GM21619 (cell line): ENCODE measurements around the gene CNTNAP2.
"Not testable (repeated sequence)": the region's sequence is repeated elsewhere in the genome, so short reads cannot be mapped to it uniquely, and the experiment has no call there.

Experiments used
- ATAC-seq: cut with Tn5 transposase; IDR thresholded peaks from one replicate; pipeline ENCODE4 v1.9.1; 2021; ENCODE audit not compliant: unreplicated experiment

CNTNAP2 gene

DNA sequence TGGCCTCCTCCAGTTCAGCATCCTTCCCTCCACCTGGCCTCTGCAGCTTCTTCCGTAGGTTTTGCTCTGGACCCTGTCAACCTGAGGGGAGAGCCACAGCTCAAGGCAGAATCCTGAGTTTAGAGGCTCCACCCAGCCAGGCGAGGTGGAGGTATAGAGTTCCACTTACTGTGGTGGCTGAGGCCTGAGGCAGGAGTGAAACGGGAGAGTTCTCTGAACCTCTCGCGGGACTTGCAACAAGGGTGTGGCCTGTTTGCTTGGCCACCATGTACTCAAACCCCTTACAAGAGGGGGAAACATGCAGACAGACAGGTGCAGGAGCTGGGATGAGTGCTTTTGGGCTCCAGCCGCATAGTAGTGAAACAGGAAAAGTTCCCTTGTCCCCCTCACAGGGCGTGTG, 2320.0 kb downstream of the CNTNAP2 start:
- no peak for ATAC-seq

DNA sequence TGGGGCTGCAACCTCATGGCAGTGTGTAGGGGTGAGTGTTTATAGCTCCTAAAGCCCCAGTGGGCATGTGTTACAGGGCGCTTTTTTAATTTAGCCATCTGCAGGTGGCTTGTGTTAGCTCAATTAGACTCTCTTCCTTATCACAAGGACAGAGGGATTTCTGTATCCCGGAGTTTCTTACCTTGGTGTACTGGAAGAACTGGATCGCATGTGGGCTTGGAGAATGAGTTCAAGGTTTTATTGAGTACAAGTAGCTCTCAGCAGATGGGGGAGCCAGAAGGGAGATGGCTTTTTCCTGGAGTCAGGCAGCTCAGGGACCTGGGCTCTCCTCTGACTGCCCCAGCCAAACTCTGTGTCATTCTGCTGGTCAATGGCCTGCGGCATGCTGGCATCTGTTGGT, 2320.4 kb downstream of the CNTNAP2 start:
- ATAC-seq: no peak

DNA sequence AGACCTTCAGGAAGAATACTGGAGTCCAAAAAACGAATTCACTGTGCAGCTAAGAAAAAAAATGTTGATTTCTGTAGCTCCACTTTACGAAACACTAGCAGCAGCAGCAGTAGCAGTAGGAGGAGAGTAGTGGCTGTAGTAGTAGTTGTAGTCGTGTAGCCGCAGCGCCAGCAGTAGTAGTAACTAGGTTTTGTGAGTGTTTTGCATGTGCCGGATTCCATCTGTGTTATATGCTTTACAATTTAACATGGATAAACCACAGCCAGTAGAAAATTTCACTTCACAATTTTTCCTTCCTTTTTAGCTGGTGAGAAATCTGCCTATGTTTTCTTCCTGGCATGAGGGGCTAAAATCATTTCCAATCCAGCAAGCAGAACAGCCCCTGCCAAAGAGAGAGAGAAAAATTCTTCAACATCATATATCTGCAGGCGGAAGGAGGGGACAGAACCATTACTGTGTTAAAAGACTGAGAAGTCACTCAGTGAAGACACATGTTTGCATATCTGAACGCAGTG, 2325.6 kb downstream of the CNTNAP2 start:
- ATAC-seq: no peak

DNA sequence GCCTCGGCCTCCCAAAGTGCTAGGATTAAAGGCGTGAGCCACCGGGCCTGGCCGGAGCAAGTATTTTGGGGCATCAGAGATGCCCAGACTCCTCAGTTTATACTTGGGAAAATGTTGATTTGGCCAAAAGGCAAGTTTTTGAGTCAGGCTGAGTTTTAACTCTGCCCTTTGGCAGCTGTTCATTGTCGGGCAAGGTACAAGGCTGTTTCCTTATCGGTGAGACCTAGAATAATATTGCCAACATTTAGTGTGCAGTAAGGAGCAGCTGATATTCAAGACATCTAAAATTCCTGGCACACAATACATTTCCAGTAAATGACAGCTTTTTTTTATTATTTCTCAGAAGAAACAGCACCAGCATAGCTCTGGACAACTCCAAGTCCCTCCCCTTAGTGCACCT, 2326.3 kb downstream of the CNTNAP2 start:
- ATAC-seq: no peak

DNA sequence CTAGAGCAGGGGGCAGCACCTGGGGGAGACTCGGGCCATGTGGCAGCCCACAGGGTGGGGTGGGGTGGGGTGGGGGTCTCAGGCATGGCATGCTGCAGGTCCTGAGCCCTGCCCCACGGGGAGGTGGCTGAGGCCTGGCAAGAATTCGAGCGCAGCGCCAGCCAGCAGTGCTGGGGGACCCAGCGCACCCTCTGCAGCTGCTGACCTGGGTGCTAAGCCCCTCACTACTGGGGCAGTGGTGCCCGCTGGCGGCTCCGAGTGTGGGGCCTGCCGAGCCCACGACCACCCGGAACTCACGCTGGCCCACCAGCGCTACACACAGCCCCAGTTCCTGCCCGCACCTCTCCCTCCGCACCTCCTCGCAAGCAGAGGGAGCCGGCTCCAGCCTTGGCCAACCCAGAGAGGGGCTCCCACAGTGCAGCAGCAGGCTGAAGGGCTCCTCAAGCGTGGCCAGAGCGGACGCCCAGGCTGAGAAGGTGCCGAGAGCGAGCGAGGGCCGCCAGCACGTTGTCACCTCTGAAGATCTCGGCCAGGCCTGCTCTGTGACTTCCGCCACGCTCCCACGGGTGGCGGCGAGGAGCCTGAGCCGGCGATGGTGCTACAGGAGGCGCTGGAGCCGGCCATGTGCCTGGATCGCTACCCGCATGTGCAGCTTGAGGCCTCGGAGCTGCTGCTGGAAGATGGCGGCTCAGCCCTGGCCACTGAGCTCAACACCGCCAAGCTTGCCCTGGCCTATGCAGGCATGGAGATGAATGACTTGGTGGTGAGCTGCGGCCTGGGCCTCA, 2328.9 kb downstream of the CNTNAP2 start:
- no peak for ATAC-seq

DNA sequence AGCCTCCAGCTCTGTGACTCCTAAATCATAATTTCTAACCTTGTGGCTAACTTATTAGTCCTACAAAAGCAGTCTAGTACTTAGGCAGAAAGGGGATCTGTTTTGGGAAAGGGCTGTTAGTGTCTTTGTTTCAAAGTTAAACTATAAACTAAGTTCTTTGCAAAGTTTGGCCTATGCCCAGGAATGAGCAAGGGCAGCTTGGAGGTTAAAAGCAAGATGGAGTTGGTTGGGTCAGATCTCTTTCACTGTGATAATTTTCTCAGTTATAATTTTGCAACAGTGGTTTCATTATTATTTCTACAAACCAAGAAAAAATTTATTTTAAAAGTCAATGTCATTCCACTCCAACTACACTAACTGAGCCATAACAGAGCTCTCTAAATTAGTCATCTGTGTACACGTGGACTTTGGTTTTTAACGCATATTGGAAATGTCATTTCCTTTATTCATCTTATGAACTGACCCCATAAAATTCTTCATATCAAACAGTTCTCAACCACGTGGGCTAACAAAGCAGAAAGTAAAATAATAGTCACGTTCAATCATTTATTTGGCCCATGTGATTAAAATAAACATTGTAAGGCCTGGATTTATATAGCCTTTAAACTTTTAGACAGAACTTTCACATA, 2330.7 kb downstream of the CNTNAP2 start:
- ATAC-seq: peak; percentile 91

DNA sequence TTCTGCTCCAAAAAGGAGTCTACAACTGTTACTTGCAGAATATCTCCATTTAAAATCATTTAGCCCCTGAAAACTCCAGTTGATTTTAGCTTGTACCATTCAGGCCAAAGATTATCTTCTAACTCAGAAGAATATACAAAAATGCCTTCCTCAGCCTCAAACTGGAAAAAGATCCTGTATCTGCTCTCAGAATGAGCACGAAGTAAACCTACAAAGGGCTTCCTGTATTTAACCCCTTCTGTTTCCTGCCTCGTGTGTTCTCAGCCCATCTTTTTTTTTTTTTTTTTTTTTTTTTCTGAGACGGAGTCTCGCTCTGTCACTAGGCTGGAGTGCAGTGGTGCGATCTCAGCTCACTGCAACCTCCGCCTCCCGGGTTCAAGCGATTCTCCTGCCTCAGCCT, 2334.9 kb downstream of the CNTNAP2 start:
- ATAC-seq: not testable (repeated sequence)

DNA sequence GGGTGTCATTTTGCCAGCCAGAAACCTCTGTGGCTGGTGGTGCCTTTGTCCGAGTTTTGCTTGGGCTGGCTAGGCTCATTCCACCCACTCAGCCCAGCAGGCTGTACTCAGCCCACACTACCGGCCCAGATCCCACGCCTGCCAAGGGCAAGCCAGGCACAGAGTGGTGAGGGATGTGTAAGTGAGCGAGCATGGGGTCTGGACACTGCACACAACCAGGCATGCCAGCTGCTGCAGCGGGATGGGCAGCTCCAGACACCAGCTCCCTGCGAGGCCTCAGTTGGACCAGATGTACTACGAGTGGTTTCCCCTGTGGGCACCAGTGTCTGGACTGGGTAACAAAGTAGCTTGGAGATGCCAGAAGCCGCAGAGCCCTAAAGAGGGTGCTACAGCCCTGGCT, 2339.8 kb downstream of the CNTNAP2 start:
- ATAC-seq: no peak

DNA sequence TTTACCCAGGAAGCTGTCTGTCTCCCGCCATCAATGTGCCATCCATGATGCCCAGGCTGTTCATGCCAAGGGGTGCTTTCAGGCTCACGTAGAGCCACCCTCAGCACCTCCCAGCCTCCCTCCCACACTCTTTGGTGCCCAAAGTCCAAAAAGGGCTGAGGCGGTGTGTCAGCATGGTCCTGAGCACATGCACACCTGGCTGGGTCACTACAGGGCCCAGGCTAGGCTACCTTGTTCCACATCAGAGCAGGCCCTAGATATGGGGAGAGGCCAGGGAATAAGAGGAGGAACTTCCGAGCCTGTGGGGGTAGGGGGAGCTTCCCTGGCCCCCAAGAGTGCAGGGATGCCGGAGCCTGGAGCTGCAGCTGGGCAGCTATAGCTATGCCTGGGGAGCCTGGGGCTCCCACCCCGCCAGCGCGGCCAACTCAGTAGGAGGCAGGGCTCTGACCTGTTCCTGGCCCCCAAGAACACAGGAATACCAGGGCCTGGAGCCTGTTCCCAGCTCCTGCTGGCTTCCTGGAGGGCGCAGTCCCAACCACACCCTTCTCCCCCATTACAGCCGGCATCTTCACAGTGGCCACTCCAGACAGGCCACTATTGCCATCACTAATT, 2340.8 kb downstream of the CNTNAP2 start:
- no peak for ATAC-seq

DNA sequence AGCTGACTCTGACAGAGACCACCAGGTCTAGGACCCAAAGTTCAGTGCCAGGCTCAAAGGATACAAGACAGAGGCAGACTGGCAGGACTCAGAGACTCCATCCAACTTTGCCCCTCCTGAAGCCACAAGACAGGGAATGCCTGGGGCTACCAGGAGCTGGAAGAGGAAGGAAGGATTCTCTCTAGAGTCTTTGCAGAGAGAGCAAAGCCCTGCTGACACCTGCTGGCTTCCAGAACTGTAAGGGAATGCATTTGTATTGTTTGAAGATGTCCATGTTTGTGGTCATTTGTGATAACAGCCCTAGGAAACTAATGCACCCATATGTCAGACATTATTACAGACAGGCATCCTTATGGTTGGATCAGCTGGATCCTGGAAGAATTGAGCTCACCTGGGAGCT, 2341.7 kb downstream of the CNTNAP2 start:
- no peak for ATAC-seq

DNA sequence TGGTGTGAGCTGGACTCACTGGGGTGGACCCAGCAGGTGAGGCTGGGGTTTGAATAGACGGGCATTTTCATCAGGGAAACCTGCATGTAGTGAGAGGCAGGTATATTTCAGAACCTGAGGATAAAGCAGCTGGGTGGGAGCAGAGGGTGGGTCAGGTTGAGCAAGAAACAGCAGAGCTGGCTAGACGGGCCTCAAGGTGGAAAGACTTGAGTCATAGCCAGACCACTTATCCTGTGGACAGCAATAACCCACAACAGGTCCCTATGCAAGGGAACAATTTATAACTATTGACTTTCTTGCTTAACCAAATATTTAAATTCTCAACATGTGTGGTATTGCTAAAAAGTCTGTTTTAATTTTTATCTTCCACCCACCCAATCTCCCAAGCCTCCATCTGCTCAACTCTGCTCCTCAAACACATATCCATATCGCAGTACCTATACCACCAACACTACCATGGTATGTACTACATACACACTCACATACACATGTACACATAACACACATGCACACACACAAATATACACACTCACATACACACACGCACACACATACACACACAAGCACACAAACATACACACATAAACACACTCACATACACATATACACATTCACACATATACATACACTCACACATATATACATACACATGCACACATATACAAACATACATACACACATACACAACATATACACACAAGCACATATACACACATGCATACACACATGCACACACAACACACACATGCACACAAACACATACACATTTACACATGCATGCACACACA, 2345.0 kb downstream of the CNTNAP2 start:
- no peak for ATAC-seq

DNA sequence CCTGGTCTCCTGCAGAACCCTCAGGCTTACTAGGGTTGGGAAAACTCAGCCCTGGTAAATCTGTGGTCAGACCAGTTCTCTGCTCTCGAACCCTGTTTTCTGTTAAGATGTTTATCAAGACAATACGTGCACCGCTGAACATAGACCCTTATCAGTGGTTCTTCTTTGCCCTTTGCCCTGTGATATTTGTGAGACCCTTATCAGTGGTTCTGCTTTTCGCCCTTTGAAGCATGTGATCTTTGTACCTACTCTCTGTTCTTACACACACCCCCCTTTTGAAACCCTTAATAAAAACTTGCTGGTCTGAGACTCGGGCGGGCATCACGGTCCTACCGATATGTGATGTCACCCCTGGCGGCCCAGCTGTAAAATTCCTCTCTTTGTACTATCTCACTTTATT, 2346.2 kb downstream of the CNTNAP2 start:
- ATAC-seq: not testable (repeated sequence)

DNA sequence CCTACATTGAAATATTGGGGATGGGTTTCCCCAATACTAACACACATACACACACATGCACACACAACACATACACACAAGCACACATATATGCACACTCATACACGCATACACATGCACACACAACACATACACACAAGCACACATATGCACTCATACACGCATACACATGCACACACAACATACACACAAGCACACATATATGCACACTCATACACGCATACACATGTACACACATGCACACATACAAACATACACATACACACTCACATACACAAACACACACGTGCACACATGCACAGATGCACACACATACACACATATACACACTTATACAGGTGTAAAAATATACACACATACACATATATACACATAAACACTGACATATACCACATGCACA, 2346.6 kb downstream of the CNTNAP2 start:
- no peak for ATAC-seq

DNA sequence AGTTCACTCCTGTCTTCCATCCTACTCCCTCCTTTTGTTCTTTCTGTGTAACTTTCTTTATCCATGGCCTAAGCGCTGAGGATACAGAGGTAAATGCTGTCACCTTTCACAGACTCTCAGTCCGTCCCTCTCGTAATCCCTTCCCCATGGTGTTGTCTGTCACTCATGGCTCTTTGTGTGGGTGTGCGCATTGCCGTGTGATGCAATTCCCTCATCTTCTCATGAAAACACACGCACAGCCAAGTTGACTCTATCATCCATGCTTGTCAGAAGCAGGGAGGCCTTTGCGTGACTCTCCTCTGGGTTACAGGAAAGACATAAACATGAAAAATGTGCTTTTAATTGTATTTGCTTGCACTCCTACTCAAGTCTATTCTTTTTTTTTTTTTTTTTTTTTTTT, 2348.3 kb downstream of the CNTNAP2 start:
- no peak for ATAC-seq

DNA sequence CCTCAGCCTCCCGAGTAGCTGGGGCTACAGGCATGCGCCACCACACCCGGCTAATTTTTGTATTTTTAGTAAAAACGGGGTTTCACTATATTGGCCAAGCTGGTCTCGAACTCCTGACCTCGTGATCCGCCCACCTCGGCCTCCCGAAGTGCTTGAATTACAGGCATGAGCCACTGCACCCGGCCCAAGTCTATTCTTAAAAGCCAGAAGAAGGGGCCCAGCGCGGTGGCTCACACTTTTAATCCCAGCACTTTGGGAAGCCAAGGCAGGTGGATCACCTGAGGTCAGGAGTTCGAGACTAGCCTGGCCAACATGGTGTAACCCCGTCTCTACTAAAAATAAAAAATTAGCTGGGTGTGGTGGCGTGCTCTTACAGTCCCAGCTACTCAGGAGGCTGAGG, 2348.8 kb downstream of the CNTNAP2 start:
- not testable (repeated sequence) for ATAC-seq

DNA sequence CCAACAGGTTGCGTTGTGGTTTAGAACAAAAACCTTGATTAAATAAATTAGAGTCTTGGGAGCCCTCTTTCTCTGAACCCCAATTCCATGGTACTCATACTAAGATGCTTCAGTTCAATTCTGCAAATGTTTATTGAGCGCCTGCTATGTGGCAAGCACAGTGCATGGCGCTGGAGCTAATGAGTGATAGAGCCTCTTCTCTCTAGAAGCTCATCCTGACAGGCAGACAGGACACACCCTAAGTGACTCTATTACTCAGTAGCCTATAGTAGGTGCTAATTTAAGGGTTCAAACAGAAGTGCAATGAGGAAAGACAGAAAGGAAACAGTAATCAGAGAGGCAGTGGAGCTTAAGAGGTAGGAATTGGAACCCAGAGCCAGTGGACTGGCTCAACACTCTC, 2349.5 kb downstream of the CNTNAP2 start:
- no peak for ATAC-seq

DNA sequence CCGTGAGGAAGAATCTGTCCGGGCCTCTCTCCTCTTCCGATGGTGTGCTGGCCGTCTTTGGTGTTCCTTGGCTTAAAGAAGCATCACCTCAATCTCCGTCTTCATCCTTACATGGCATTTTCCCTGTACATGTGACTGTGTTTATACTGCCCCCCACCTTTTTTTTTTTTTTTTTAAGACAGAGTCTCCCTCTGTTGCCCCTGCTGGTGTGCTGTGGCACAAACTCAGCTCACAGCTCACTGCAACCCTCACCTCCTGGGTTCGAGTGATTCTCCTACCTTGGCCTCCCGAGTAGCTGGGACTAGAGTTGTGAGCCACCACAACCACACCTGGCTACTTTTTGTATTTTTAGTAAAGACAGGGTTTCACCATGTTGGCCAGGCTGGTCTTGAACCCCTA, 2352.1 kb downstream of the CNTNAP2 start:
- no peak for ATAC-seq
